ENCODE results near the gene SF3A2. TPM values are rescaled to one million over a fixed set of nuclear protein-coding genes. Genes with fewer than 3 reads are reported as not detected.

The SF3A2 gene
- total RNA-seq, 1 donor from 2014 or later = 28.7 TPM

DNA sequence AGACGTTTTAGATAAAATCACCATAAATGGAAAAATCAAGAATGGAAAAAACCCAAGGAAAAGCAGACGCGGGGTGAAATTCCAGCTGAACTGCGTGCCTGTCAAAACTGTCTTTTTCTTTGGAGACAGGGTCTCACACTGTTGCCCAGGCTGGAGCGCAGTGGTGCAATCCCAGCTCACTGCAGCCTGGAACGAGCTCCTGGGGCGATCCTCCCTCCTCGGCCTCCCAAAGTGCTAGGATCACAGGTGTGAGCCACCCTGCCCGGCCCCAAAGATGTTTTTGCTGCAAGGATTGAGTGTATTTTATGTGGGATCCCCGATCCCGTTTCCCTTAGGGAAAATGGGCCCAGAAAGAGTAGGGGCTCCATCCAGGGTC, 46.2 kb downstream of the SF3A2 start:
- DNase-seq = no peak
- H3K9me3 ChIP-seq (replicated peaks) = no peaks in the 10 kb centered on the region
- H3K27ac ChIP-seq (replicated peaks) = no peak overlapping the region
- H3K36me3 ChIP-seq = no peaks in the 10 kb centered on the region
- intact Hi-C loops (cut with micrococcal nuclease) = no loop called here
- peaks cover 14% of the 10 kb centered on the region for H3K4me1 ChIP-seq
- H3K27me3 ChIP-seq (ENCODE audit: low read depth) = peaks cover 44% of the 10 kb centered on the region
- peak overlapping the region; percentile 64 for H3K4me3 ChIP-seq
- TF ChIP-seq, protein P1, sequence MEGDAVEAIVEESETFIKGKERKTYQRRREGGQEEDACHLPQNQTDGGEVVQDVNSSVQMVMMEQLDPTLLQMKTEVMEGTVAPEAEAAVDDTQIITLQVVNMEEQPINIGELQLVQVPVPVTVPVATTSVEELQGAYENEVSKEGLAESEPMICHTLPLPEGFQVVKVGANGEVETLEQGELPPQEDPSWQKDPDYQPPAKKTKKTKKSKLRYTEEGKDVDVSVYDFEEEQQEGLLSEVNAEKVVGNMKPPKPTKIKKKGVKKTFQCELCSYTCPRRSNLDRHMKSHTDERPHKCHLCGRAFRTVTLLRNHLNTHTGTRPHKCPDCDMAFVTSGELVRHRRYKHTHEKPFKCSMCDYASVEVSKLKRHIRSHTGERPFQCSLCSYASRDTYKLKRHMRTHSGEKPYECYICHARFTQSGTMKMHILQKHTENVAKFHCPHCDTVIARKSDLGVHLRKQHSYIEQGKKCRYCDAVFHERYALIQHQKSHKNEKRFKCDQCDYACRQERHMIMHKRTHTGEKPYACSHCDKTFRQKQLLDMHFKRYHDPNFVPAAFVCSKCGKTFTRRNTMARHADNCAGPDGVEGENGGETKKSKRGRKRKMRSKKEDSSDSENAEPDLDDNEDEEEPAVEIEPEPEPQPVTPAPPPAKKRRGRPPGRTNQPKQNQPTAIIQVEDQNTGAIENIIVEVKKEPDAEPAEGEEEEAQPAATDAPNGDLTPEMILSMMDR (IDR thresholded peaks at IDR 0.05; ENCODE audit: borderline replicate concordance) = no peak

DNA sequence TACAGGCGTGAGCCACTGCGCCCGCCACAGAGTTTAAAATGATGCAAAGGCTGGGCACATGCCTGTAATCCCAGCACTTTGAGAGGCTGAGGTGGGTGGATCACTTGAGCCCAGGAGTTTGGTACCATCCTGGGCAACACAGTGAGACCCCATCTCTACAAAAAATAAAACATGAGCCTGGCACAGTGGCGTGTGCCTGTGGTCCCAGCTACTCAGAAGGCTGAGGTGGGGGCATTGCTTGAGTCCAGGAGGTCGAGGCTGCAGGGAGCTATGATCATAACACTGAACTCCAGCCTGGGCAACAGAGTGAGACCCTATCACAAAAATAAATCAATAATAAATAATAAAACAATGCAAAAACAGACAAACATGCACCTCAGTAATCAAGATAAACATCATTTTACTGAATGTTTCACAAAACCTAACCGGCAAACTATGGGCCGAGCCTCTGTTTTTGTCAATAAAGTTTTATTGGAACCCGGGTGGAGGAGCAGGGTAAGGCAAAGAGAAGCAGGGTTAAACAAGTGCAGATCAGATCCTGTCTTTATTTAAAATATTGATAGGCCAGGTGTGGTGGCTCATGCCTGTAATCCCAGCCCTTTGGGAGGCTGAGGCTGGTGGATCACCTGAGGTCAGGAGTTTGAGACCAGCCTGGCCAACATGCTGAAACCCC, 47.3 kb downstream of the SF3A2 start:
- TF ChIP-seq, protein P1 (IDR thresholded peaks at IDR 0.05; ENCODE audit: borderline replicate concordance) = no peak
- no peak overlapping the region for H3K4me3 ChIP-seq
- H3K27ac ChIP-seq (replicated peaks) = no peak overlapping the region
- peaks cover 14% of the 10 kb centered on the region for H3K4me1 ChIP-seq
- H3K9me3 ChIP-seq (replicated peaks) = no peaks in the 10 kb centered on the region
- intact Hi-C loops (cut with micrococcal nuclease) = no loop called here
- no peaks in the 10 kb centered on the region for H3K36me3 ChIP-seq
- no peak for DNase-seq
- H3K27me3 ChIP-seq (ENCODE audit: low read depth) = peaks cover 55% of the 10 kb centered on the region

DNA sequence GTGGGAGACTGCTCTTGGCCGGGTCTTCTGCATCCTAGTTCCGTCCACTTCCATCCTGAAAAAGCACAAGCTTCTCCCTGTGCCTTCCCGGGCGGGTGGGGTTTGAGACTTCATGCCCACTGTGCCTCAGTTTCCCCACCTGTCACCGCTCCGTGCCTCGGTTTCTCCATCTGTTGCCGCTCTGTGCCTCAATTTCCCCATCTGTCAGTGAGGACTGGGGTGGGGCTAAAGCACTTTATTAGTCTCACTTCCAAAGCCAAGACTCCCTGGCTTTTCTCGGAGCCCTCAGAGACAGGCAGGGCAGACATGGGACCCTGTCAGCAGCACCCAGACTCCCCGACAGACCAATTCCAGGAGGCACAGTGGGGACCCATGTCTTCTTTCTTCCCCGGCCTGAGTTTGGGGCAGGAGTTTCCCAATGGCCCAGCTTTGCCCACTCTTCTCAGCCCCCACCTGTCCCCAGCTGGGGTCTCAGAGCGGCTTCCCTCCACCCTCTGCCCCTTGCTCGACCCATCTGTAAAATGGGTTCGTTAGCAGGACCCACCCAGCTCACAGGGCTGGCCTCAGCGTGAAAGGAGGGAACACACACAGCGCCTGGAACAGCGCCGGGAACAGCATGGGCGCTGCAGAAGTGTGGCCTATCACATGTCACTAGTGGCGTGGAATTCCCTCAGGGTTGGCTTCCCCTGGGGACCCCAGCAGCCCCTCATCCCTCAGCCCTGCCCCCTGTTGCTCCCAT, 49.9 kb downstream of the SF3A2 start:
- Histone ChIP-seq H3K9me3 (replicated peaks) (no peaks in the 10 kb centered on the region), H3K27me3 (ENCODE audit: low read depth) (peaks cover 81% of the 10 kb centered on the region), H3K27ac (replicated peaks) (no peak overlapping the region), H3K4me1 (peaks cover 37% of the 10 kb centered on the region), H3K36me3 (no peaks in the 10 kb centered on the region), H3K4me3 (no peak overlapping the region)
- TF ChIP-seq, protein P1 (IDR thresholded peaks at IDR 0.05; ENCODE audit: borderline replicate concordance) = no peak
- intact Hi-C loops (cut with micrococcal nuclease) = no loop called here
- no peak for DNase-seq

DNA sequence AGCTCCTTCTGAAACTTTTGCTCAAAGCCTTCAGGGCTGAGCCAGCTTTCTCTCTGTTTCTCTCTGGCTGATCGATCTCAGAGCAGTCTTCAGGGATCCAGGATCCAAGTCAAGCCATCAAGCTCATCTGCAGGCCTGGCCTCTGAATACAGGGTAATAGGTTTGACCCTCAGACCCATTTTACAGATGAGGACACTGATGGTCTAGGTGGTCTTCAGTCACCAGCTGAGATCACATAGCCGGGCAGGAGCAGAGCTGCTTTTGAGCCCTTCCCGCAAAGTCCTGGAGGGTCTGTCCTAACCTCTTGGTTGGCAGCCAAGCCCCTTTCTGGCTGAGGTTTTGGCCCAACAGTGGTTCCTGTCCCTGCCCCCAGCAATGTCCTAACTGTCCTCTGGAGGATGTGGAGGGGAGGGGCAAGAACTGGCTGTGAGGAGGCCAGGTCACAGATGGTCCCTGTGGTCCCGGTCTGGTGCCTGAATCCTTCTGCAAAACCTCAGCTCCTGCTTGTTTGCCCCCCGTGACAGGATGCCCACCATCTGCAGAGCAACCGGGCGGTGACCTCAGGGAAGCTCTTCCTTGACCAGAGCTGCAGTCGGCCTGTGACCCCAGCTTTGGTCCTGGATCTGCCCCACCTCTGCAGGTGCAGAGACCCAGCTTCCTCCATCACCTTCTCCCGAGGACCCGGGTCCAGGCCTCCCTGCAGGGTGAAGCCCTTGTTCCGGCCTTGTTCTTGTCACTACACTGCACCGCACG, 51.1 kb downstream of the SF3A2 start:
- Histone ChIP-seq H3K4me3 (no peak overlapping the region), H3K27ac (replicated peaks) (no peak overlapping the region), H3K27me3 (ENCODE audit: low read depth) (peaks cover 82% of the 10 kb centered on the region), H3K4me1 (peaks cover 28% of the 10 kb centered on the region), H3K9me3 (replicated peaks) (no peaks in the 10 kb centered on the region), H3K36me3 (no peaks in the 10 kb centered on the region)
- intact Hi-C loops (cut with micrococcal nuclease) = no loop called here
- TF ChIP-seq, protein P1 (IDR thresholded peaks at IDR 0.05; ENCODE audit: borderline replicate concordance) = no peak
- DNase-seq = no peak

DNA sequence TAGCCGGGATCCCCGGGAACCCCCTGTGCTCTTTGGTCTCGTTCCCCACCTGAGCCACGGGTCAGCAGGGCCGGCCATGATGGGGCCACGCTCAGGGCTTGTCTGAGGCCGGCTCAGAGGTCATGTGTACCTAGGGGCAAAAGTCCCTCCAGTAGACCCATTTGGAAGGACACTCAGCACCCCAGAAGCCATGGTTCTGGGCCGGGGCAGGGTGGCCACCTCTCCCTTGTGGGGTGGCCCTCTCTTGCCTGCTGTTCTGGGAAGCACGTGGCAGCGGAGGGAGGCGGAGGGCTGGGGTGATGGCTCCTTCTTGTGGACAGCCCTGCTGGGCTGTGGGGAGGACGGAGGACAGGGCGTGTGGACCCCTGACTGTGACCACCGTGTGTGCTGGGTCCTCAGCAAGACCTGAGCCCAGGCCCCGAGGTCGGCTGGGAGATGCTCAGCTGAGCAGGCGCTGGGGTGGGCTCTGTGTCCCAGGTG, 51.8 kb downstream of the SF3A2 start:
- Histone ChIP-seq H3K4me1 (peaks cover 27% of the 10 kb centered on the region), H3K27ac (replicated peaks) (no peak overlapping the region), H3K27me3 (ENCODE audit: low read depth) (peaks cover 83% of the 10 kb centered on the region), H3K36me3 (no peaks in the 10 kb centered on the region), H3K9me3 (replicated peaks) (no peaks in the 10 kb centered on the region), H3K4me3 (no peak overlapping the region)
- intact Hi-C loops (cut with micrococcal nuclease) = no loop called here
- DNase-seq = no peak
- TF ChIP-seq, protein P1 (IDR thresholded peaks at IDR 0.05; ENCODE audit: borderline replicate concordance) = no peak

Data from left ventricle myocardium inferior (tissue), 1 donor.